Right ventricle myocardium inferior (tissue), 1 donor: Measurements from ENCODE around the gene NKX1-1. TPM values are rescaled to one million over a fixed set of nuclear protein-coding genes. Genes with fewer than 3 reads are reported as not detected.
A peak's percentile ranks its signal among the peaks of the same experiment; 100 is the strongest.
"Not testable (repeated sequence)": the region's sequence is repeated elsewhere in the genome, so short reads cannot be mapped to it uniquely, and the experiment has no call there.

Experiments
- ATAC-seq: fragments of 200-7000 bp; cut with Tn5 transposase; one replicate; pipeline ENCODE4 v1.9.1; 2020; ENCODE audit warnings: mild to moderate bottlenecking, moderate library complexity
- DNase-seq: peaks from one replicate; pipeline ENCODE4 v3.0.0; 2021; ENCODE audit errors: missing footprints
- intact Hi-C: fragments of 100-400 bp; cut with DNase I; formaldehyde crosslinking; loops from one replicate; pipeline ENCODE4 v1.11.0; 2022
- total RNA-seq: library from RNA; stranded (reverse); fragmentation: NEBNext Ultra II Directional; extraction: Animal tissue kit (Norgen Biotek cat#: 25700); gene quantifications from one replicate; pipeline ENCODE4 v1.2.1, GENCODE V29; 2021
- donor health status: DM: no; HTN: yes; CAD: no; lungs with severe emphysema.

The NKX1-1 gene
- total RNA-seq, 1 donor from 2014 or later = not detected

- no peak for ATAC-seq
- intact Hi-C loops = no loop called here
Observed at GRCh38 chr4:1378559-1379231, 27.5 kb downstream of the NKX1-1 start.

GRCh38 chr4:1377606-1378261, 28.5 kb downstream of the NKX1-1 start:
- intact Hi-C loops = no loop called here
- DNase-seq = peak; percentile 45
- no peak for ATAC-seq

More at GRCh38 chr4:1378559-1379231, 27.5 kb downstream of the NKX1-1 start:
- DNase-seq = peak; percentile 61

GRCh38 chr4:1376841-1377605, 29.2 kb downstream of the NKX1-1 start:
- intact Hi-C loops = no loop called here
- no peak for DNase-seq
- no peak for ATAC-seq

- intact Hi-C loops = no loop called here
- DNase-seq (no peak), ATAC-seq (no peak)
Observed at GRCh38 chr4:1376391-1376840, 29.8 kb downstream of the NKX1-1 start.

GRCh38 chr4:1375761-1376322, 30.4 kb downstream of the NKX1-1 start:
- intact Hi-C loops = no loop called here
- DNase-seq (no peak), ATAC-seq (no peak)

- DNase-seq = no peak
- intact Hi-C loops = no loop called here
- ATAC-seq = no peak
Observed at GRCh38 chr4:1375051-1375721, 31.1 kb downstream of the NKX1-1 start.

- DNase-seq (no peak), ATAC-seq (no peak)
- intact Hi-C loops = loop anchor here (5.0 kb wide), 1 partner anchor 243 kb away; no protein-coding TSS in a partner anchor
Observed at GRCh38 chr4:1374706-1375045, 31.6 kb downstream of the NKX1-1 start.

- intact Hi-C loops = loop anchor here (5.0 kb wide), 1 partner anchor 243 kb away; no protein-coding TSS in a partner anchor
- DNase-seq = no peak
- no peak for ATAC-seq
Observed at GRCh38 chr4:1373892-1374705, 32.1 kb downstream of the NKX1-1 start.

GRCh38 chr4:1372576-1372975, 33.7 kb downstream of the NKX1-1 start:
- not testable (repeated sequence) for ATAC-seq, DNase-seq
- intact Hi-C loops = loop anchor here (5.0 kb wide), 1 partner anchor 245 kb away; no protein-coding TSS in a partner anchor

- DNase-seq = no peak
- intact Hi-C loops = loop anchor here (5.0 kb wide), 1 partner anchor 246 kb away; no protein-coding TSS in a partner anchor
- ATAC-seq = no peak
Observed at GRCh38 chr4:1371176-1372165, 34.8 kb downstream of the NKX1-1 start.

GRCh38 chr4:1370321-1371124, 35.7 kb downstream of the NKX1-1 start:
- intact Hi-C loops = loop anchor here (5.0 kb wide), 1 partner anchor 247 kb away; no protein-coding TSS in a partner anchor
- ATAC-seq (no peak), DNase-seq (no peak)

GRCh38 chr4:1369479-1370079, 36.7 kb downstream of the NKX1-1 start:
- ATAC-seq (no peak), DNase-seq (peak; percentile 39)
- intact Hi-C loops = loop anchor here (5.0 kb wide), 1 partner anchor 248 kb away; no protein-coding TSS in a partner anchor

GRCh38 chr4:1369091-1369450, 37.2 kb downstream of the NKX1-1 start:
- intact Hi-C loops = no loop called here
- DNase-seq (peak; percentile 46), ATAC-seq (no peak)

GRCh38 chr4:1368421-1369090, 37.7 kb downstream of the NKX1-1 start:
- no peak for ATAC-seq
- peak; percentile 27 for DNase-seq
- intact Hi-C loops = no loop called here

- intact Hi-C loops = no loop called here
- no peak for ATAC-seq
- DNase-seq = no peak
Observed at GRCh38 chr4:1367936-1368289, 38.3 kb downstream of the NKX1-1 start.
